Measurements from ENCODE around the gene NOX3.

Gene NOX3

DNA sequence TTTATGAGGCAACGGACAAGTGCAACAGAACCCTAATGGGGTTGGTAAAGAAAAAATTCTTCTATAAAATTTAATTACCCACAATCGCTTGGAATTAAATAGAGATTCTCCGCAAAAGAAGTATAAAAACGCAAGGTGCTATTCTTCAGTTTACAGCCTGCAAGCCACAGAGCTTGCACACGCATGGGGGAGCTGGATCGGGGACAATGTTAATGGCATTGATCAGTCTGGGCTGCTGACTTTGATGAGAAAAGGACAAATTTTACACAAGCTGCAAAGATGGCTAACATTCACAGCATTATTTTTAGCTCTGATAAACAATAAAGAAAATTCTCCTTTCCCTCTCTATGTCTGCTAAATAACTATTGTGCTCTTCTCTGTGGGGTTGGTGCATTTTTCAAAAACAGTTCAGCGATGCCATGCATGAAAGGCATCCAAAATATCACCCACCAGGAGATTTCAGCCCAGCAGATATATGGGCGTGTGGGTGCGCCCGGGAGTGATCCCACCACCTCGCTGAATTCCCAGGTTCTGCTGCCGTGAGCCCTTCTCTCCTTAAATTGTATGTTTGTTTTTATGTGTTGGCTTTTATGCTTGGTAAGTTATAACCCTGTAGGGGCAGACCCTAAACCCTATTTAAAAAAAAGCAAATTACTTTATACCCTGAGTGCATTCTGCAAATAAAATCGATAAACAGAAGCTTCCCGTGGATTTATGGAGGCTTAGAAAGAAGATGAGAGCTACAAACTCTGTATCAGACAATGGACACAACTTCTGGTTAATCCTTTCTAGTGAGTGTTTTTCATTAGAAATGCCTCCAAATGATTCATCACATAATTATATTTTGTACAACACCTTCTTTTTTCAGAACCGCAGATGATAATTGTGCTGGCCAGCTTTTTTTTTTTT is 55.6 kb downstream of the NOX3 start:
- no peak for DNase-seq (ENCODE audit: low spot score)

DNA sequence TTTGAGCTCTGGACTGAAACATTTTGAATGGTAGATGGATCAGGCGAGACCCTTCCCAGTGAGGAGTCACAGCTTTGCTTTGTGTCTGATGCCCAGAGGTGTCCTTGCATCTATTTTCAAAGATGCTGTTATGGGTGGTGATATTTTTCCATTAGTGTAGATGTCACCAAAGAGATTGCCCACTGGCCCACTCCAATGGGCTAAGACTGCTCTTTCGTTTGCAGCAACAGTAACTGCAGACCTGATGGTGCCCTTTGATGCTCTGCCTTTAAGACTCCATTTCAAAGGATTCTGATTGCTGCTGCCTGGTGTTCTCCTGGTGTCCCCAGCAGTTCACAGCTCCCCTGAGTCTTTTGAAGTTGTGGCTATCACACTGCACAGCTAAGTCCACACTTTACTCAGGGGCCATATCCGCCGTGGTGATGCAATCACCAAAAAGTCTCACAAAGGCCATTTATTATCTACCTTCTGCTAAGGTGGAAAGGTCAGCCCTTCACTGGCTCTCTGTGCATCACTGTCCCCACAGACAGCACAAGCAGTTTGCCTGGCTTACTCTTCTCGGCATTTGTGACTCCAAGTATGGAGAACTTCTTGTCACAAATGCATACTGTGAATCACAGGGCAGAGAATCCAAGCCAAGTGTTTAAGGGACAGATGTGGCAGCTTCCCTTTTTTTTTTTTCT is 56.4 kb downstream of the NOX3 start:
- DNase-seq (ENCODE audit: low spot score) = peak; percentile 32

DNA sequence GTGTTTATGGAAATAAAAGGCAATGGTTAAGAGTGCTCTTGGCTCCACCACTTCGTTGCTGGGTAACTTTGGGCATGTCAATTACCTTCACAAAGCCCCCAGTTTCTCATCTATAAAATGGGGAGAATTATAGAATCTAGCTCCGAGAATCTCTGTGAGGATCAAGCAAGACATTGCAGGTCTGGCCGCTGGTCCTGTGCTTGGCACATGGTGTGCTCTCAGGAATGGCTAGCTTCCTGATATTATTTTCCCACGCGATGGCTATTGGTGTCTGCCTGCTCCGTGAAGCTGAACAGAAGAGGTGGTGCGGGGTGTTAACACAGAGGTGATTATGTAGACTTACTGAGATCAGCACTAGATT is 57.0 kb downstream of the NOX3 start:
- DNase-seq (ENCODE audit: low spot score) = no peak

DNA sequence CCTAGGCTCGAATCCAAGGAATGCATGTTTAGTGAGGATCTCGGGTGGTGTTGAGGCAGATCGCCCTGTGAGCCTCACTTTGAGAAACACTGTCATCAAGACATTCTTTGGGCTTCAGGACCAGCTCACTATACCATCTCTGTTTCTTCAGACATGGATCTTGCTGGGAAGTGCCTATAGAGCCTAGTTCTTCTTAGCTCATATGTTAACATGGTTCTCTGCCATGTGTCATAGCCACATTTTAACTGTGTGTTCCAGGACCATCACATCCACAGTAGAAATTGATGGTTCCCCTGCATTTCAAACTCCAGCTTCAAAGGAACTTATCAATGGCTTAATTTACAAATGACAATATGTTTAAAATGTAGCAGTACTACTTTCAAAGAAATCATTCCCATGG is 57.4 kb downstream of the NOX3 start:
- no peak for DNase-seq (ENCODE audit: low spot score)

DNA sequence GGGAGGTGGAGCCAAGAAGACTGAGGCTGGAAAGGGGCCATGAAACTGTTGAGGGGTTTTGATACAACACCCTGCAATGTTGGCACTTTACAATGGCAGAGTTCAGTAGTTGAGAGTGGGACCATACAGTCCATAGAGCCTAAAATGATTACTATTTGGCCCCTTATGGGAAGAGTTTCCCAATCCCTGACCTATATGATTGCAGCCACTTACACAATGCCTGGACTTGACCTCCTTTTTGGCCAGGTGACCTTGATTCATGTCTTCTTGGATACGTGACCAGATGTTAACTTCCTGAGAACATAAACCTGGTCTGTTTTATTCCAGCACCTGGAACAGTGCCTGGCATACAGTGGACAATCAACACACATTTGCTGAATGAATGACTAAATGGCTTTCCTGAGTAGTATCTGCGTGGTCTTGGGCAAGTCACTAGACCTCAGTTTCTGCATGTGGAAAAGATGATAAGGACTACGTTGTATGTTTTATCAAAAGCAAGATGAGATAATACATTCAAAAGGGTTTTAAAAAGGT is 58.4 kb downstream of the NOX3 start:
- no peak for DNase-seq (ENCODE audit: low spot score)

DNA sequence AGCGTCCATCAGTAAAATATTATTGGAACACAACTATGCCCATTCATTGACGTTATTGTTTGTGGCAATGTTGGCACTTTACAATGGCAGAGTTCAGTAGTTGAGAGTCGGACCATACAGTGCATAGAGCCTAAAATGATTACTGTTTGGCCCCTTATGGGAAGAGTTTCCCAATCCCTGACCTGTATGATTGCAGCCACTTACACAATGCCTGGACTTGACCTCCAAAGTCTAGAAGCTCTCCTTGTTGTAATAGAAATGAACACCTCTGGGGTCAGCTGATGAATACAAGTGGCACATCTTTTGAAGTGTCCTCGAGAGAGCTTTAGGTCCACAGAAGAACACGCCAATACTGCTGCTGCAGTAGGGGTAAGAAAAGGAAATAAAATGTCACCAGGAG is 59.0 kb downstream of the NOX3 start:
- no peak for DNase-seq (ENCODE audit: low spot score)

DNA sequence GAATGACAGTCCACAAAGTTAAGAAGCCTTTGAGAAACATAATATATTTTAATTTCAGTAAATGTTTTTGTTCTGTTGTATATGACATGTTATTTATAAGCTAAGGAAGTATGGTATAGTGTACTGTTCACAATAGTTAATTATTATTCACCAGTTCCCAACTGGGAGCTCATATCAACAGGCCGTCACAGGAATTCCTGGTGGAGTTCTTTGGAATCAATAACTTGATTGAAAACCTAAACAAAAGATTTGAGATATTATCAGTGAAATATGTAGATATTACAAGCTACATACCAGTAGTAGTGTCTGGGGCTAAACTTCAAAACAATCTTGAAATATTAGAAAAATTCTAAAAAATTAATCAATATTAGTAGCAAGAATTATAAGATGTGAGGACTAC is 60.3 kb downstream of the NOX3 start:
- no peak for DNase-seq (ENCODE audit: low spot score)

DNA sequence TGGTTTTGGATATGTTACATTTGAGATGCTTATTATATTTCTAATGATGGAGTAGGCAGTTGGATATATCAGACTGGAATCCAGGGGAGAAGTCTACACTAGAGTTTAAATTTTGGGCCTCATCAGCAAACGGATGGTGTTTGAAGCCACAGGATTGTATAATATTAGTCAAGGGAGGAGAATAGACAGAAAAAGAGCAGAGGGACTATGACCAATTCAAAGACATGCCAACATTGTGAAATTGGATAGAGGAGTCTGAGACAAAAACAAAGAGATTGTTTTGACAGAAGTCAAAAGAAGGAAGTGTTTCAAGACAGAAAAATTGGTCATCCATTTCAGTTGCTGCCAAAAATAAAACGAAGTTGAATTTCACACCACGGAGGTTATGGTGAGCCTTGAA is 66.5 kb downstream of the NOX3 start:
- DNase-seq (ENCODE audit: low spot score) = no peak

DNA sequence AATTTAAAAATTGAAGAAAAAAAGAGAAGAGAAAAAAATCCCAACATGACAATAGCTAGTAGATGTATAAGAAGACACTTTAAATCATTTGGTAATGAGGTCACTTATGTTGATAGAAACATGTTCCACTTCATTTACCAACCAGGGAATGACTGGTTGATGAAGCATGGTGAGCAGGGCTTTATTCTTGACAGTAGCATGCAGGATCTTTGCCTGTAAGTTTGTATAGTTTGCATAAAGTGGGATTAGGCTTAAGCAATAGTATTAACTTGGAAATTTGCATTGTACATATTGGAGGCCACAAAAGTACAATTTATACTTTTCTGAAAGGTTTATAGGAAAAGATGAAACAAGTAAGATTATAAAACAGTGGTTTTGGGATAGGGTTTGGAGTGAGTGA is 67.0 kb downstream of the NOX3 start:
- DNase-seq (ENCODE audit: low spot score) = no peak

DNA sequence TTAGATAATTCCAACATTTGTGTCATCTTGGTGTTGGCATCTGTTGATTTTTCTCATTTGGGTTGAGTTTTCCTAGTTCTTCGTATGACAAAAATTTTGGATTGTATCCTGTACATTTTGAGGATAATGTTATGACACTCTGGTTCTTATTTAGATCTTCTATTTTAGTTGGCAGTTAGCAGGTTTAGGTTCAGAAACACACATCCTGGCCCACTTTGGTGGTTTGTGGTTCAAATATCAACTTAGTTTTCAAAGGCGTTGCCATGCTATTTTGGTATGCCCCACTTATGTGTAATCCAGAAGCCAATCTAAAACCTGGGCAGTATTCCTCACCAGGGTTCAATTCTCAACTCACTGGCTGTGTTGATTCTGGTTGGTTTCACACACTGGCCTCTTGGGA is 68.2 kb downstream of the NOX3 start:
- DNase-seq (ENCODE audit: low spot score) = no peak

DNA sequence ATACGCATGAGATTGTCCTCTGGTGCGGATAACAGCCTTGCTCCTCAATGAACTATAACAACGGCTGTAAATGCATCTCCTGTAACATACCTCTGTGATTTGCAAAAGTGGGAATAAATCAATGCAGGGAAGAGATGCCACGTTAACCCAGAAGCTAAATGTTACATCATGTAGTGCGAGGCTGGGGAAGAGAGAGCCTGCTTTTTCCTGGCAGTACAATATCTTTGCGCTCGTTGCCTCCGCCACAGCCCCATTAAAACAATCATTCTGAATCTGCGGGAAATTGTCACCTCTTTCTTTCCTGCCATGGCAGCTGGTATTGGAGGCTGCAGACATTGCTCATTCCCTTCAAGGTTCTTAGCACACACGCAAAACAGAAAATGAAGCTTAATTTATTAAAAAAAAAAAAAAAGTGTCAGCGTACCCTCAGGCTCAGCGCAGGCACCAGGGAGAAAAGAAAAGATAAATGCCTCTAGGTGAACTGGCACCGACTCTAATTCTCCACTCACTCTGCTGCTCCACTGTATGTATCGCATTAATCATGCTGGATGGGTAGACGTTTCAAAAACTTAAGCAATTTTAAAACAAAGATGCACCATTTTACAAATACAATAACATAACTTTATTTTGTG is 71.2 kb downstream of the NOX3 start:
- DNase-seq (ENCODE audit: low spot score) = no peak

DNA sequence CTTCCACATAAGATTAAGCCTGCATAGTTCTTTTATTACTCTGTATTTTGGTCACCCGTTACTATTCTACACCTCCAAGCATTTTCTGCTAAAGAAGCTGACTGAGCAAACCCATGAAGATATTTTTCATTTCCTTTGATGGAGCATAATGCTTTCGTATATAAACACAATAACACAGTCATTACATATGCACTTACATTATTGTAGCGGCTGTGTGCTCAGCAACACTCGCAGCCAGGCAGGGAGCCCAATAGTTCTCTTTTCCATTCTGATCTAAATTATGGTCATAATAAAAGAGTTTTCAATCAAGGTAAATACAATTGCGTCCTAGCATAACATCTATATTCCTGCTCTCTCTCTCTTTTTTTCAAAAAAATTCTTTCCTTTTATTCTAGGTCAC is 71.7 kb downstream of the NOX3 start:
- no peak for DNase-seq (ENCODE audit: low spot score)

DNA sequence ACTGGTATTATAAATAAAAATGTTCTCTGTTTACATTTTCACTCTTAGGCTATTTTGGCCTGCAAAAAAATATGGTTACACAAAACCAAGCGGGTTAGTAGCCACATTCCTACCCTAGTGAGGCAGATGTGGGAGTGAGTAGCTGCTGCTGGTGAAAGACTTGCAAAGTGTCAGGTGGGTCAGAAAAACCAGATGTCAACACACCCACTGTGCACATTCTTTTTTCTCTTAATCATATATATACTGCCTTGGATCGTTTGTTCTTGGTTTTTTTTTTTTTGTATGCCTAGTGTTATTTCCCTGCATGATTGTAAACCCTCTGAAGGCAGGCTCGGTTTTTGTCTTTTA is 73.3 kb downstream of the NOX3 start:
- no peak for DNase-seq (ENCODE audit: low spot score)

DNA sequence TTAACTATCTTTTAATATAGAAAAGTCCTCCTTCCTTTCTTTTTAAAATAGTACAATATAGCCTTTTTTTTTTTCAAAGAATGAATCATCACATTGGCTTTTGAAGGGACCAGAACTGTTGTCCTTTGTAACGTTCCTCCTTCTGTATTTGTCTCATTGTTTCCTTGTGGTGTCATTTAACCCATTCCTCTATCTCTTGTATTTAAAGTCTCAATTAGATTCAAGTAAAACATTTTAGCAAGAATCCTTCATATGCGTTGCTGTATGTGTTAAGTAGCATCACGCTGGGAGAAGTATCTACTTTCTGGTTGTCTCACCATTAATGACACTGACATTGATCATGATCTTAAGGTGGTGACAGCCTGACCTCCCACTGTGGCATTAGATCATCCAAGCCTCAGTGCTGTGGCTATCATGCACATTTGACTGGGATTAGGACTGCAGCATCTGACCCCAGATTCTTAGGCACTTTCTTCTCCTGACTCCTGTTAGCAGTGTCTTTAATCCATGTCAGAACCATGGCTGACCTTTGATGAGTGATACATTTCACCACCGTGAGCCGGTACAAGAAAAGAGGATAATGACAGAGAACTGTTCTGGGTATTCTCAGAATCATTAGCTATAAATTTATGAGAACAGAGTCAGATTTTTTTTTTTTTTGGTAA is 73.8 kb downstream of the NOX3 start:
- no peak for DNase-seq (ENCODE audit: low spot score)

DNA sequence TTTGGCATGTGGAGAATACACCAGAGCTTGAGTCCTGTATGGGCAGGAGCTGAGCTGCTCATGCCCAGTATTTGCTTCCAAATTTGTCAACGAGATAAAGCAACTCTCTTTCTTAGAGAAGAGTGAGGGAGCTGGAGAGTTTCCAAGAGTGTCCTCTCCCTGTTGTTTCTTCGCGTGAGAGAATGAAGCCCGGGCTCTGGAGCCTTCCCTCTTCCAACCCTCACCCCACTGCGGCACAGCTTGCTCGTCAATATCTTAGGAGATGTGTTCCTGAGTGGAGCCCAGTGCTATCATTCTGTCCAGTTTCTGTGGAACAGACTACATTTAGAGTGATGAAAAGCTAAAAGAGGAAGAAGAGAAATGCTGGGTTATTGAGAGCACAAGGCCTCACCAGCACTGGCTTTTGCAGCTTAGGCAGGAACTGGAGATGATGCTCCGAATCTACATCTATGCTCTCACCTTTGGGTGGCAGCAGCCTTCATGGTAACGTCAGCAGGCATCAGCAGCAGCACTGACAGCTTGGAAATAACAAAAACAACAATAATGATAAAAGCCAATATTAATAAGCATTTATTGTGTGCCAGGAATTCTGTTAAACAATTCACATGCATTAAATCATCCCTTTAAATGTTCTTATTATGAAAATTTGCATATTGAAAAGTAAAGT is 74.8 kb downstream of the NOX3 start:
- DNase-seq (ENCODE audit: low spot score) = no peak

DNA sequence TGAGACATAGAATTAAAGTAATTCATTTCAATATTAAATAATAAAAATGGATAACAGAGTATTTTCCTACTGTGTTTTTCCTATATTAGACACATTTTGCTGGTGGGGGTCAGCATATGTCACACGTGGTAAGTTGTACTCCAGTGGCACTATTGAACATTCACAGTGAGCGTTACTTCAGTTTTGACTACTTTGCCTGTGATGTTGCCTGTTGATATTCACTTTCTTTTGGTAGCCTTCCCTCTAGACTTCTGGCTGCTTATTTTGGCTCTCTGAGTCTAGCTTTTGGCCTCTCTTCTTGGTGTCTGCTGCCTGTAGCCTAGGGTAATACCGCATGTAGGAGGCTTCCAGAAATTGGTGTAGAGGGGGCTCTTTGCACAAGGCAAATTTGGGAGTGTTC is 76.9 kb downstream of the NOX3 start:
- DNase-seq (ENCODE audit: low spot score) = no peak

DNA sequence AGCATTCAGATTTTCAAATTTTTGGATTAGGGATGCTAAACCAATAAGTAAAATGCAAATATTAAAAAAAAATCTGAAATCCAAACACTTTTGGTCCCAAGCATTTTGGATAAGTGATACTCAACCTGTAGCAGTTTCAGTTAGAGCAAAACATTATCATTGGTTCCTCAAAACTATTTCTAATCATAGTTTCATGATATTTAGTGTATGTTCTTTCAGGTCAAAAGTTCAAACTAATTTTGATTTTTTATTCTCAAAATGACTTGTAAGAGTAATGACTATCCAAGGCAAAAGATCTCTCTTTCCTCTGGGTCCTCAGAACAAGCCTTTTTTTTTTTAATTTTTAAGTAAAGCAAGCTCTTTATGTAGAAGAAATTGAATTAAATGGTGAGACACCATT is 77.4 kb downstream of the NOX3 start:
- no peak for DNase-seq (ENCODE audit: low spot score)

DNA sequence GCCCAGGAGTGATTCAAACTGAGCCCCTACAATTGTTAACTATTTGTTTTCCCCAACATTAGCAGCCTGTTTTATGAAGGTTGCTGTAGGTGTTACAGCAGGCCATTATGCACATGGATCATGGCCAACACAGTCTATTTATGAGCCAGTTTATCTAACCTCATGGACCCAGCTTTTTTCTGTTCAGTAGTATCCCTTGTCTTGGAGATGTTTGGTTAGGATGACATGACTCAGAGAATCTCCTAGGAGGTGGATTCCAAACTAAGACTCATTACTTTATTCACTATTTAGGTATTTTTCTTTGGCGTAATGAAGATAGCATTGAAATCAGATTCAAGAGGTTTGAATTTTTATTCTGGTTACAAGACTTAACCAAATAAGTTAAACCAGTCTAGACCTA is 78.6 kb downstream of the NOX3 start:
- no peak for DNase-seq (ENCODE audit: low spot score)

DNA sequence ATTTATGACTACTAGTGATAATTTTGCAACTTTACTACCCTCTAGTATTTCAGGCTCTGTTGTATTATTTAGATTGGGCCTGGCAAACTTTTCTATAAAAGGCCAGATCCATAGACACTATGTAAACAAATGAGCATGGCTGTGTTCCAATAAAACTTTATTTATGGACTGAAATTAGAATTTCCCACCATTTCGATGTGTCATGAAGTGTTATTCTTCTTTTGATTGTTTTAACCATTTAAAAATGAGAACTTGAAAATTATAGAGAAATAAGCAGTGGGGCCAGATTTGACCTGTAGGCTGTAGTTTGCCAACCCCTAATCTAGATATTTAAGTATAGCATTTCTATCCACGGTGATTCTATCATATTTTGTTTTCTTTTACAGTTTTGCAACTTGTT is 79.8 kb downstream of the NOX3 start:
- no peak for DNase-seq (ENCODE audit: low spot score)

DNA sequence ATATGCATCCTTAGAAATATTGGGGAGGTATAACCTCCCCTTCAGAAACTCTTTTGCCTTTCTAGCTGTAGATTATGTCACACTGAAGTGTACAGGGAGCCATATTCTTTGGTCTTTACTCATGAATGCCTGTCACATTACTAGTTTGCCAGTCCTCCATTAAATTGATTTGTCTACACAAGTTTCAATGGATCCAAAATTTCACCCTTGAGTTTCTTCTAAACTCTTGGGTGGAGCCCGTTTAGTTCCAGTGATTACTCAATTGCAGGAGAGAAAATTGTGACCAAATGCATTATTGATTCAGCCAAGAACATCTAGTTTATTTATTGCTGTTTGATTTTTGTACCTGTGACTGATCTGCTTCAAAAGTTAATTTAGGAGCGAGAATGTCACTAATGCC is 81.0 kb downstream of the NOX3 start:
- DNase-seq (ENCODE audit: low spot score) = no peak

DNA sequence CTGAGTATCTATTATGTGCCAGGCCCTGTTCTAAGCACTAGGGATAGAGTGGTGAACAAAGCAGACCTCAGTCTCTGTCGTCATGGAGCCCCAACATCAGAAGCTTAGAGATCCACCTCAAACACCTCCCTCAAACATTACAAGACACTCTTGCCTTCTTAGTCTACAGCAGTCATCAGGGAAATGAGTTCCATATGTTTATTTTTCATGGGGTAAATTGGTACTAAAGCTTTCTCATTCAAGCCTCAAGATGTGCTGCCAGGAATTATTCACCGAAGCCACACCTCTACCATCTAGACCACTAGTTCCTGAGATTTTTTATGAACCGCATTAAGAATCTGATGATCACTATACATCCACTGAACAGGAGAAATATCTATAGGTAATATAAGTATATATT is 82.4 kb downstream of the NOX3 start:
- DNase-seq (ENCODE audit: low spot score) = no peak

DNA sequence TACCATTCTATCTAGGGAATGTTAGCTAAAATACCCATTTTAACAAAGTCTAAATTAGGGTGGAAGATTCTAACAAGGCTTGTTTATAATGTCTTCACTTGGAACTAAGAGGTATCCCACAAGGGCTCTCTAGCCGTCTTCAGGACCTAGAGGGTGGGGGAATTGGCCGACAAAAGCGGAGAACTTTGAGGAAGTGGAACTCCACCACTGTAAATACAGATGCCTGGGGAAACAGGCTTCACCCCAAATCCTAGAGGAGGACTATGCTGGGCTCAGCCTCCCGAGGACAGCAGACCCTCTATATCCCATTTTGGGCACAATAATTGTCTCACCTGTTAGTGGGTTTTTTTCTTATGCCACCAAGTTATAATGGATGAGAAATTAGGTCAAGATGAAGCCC is 83.4 kb downstream of the NOX3 start:
- no peak for DNase-seq (ENCODE audit: low spot score)
